GM19467 (cell line): ENCODE results near the gene NR2E3.
A peak's percentile ranks its signal among the peaks of the same experiment; 100 is the strongest.

Experiments
- ATAC-seq: cut with Tn5 transposase; IDR thresholded peaks from one replicate; pipeline ENCODE4 v1.9.1; 2021; ENCODE audit warnings: mild to moderate bottlenecking, moderate library complexity; ENCODE audit not compliant: unreplicated experiment

The NR2E3 gene

GRCh38 chr15:71790081-71790480 lies 20.3 kb upstream of the NR2E3 start:
- no peak for ATAC-seq

GRCh38 chr15:71791975-71792374 lies 18.4 kb upstream of the NR2E3 start:
- ATAC-seq, result no peak

GRCh38 chr15:71792521-71792920 lies 17.8 kb upstream of the NR2E3 start:
- ATAC-seq, result no peak

GRCh38 chr15:71798641-71799040 lies 11.7 kb upstream of the NR2E3 start:
- no peak for ATAC-seq

DNA sequence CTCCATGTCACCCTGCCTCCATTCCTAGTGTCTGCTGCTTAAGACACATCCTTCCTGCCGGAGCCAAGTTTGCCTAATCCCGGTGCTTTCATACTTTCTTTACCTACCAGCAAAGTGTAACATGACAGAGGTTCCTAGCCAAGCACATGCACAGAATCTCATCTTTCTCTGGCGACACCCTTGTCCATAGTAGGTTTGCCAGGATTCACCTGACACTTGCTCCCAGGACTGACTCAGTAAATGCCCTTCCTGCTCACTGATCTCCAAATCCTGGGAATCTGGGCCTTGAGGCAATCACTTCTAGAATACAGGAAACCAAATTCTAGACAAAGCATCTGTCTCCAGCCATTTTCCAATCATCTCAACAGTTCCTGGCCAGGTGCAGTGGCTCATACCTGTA lies 10.2 kb upstream of the NR2E3 start:
- ATAC-seq, result no peak

DNA sequence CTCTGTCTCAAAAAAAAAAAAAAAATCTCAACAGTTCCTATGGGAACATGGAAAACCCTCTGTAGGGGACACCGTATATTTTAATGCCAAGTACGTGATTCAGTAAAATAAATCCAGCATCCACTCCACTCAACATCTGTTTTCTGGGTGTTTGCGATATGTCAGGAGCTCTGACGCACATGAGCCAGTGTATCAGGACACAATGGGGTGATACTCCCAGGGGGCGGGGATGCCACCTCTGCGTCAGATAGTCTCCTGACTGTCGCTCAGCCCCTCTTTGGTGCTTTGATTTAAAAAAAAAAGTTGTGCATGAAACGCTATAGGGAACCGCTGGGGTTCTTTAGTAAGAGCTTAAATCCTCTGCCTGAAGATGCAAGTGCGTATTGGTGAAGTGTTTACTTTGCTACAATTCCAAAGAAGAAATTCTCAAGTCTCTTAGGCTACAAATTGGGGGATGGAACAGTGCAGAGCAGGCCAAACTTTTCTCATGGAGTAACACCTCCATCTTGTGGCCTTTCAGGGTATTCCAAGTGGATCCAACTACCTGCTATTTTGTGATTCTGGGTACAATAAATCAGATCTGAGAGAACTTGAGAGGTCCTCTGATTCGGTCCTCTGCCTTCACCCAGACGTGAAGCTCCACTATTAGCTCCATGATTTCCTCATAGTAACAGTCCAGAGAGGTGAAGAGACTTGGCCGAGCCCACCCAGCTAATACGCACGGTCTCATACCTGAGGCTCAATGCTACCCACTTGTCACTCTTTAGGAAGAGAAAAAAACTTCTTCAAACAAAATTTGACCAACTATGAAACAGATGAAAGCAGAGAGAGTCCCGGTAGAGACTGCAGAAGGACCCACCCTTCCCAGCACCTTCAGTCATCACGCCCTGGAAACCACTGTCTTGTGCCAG lies 9.3 kb upstream of the NR2E3 start:
- no peak for ATAC-seq

- ATAC-seq, result no peak
Observed at GRCh38 chr15:71801935-71802655, 8.3 kb upstream of the NR2E3 start.

DNA sequence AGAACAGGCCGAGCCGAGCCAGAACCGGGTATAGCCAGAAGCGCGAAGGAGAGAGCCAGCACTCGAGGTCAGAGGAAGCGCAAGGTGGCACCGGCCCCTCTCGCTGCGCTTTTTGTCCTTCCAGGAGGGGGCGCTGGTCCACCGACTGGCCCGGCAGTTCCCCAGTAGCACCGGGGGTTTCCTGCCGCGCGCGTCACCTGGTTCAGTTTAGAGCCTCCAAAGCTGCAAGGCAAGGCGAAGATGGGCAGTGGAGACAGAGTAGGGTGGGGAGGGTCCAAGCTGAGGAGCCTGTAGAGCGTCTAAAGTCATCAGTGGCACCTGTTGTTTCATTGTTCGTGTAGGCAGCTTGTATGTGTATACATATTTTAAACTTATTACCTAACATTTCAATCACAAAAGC lies 7.6 kb upstream of the NR2E3 start:
- no peak for ATAC-seq

DNA sequence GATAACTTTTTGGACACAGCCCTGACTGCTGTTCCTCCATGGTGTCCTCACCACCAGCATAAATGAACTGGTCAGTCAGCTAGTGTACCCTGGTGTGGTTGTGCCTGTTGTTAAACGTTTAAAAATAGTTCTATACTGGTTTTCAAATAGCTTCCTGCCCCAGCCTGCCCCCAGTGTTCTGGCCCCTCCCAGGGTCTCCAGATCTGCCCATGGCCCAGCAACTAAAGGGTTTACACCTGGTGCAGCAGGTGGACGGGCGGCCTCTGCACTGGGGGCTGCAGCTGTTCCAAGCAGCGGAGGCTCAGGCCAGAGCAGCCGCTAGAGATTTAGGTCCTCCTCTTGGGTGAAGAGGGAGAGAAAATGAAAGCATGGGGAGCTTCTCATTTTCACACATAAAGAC lies 6.1 kb upstream of the NR2E3 start:
- no peak for ATAC-seq

- ATAC-seq, result peak; percentile 56
Observed at GRCh38 chr15:71804695-71805470, 5.5 kb upstream of the NR2E3 start.

DNA sequence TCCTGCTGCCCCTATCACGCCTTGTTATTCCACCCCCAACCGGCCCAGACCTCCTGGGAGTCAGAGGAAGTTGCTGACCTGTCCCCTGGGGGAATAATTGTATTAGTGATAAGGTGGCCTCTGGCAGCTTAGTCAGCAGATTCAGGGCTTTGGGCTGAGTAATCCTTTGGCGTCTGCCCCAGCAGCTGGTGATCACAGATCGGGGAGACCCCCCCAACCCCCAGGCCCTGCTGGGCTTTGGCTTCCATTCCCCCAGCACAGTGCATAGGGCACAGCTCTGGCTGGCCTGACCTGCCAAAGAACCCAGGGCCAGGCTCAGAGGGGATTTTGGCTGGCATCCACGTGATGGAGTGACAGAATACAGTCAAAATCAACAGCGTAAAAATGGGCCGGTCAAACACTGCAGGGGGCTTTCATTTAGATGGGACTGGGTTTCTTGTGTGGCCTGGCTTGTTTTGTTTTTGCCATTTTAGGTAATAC lies 3.9 kb upstream of the NR2E3 start:
- ATAC-seq, result no peak

DNA sequence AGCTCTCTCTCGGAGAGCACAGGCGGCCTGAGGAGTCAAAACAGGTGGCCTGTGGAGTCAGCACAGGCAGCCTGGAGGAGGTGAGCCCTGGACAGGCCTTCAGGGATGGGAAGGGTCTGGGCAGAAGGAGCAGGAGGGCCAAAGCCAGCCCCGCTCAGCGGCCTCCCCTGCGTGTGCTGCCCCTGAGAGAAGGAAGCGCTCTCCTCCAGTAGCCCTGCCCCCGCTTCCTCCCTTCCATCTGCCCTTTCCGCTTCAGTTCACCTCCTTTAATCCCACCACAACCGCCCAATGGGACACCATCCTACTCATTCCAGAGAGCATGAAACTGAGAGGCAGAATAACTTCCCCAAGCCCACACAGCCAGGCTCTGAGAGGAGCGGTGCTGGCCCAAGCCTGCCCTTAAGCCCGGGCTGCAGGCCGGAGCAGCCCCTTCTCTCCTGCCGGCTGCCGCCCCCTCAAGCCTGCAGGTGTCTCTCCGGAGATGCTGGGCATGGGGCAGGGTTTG lies 3.2 kb upstream of the NR2E3 start:
- ATAC-seq, result no peak

GRCh38 chr15:71807691-71808091 lies 2.7 kb upstream of the NR2E3 start:
- ATAC-seq, result no peak

GRCh38 chr15:71808311-71809020 lies 1.9 kb upstream of the NR2E3 start:
- ATAC-seq, result no peak

- no peak for ATAC-seq
Observed at GRCh38 chr15:71809346-71809745, 1.0 kb upstream of the NR2E3 start.

GRCh38 chr15:71811036-71811736 lies 832 bp downstream of the NR2E3 start:
- no peak for ATAC-seq

GRCh38 chr15:71811752-71812735 lies 1.7 kb downstream of the NR2E3 start:
- ATAC-seq, result no peak

DNA sequence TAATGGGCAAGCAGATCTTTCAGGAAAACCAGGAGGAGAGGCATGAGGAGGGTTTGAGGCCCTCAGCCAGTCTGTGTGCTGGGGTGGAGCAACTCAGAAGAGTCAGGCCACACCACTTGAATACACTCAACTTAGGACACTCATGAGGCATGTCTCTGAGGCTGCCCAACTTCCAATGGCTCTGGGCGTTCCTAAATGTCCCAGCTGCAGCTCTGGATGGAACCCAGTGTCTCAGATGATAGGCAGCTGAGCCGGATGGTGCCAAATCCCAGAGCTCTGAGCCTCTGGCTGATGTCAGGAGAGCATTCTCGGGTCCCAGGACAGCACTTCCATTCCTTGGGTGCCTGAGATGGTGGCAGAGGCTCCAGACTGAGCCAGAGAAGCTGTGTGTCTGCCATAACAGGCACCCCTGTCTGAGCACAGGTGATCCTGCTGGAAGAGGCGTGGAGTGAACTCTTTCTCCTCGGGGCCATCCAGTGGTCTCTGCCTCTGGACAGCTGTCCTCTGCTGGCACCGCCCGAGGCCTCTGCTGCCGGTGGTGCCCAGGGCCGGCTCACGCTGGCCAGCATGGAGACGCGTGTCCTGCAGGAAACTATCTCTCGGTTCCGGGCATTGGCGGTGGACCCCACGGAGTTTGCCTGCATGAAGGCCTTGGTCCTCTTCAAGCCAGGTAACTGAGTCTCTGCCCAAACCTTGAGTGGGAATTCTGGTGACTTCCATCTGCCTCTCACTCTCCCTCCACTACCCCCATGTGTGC lies 2.8 kb downstream of the NR2E3 start:
- ATAC-seq, result no peak
